NCI-H2227 (cell line): ENCODE data around the gene THADA.

Experiments
- DNase-seq: peaks from one replicate; lab custom pipeline; 2025; ENCODE audit not compliant: unreplicated experiment; lab: John Stamatoyannopoulos, UW

Gene THADA

DNA sequence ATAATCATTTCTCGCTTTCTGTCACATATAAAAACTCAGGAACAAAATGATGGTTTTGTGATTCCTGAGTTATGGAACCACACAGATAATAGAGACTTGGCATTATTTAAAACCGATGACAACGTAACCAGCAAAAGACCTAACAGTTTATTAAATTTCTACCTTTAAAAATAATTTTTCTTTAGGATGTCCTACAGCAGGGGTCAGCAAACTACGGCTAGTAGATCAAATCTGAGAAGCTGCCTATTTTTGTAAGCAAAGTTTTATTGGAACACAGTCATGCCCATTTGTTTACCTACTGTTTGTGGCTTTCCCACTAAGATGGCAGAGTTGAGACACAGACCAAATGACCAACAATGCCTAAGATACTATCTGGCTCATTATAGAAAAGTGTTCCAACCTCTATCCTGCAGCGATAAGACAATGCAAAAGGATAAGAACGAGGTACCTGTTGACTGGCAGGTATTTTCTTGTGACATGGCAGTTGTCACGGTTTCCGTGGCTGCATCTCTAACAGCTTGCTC is 316.5 kb downstream of the THADA start:
- no peak for DNase-seq

DNA sequence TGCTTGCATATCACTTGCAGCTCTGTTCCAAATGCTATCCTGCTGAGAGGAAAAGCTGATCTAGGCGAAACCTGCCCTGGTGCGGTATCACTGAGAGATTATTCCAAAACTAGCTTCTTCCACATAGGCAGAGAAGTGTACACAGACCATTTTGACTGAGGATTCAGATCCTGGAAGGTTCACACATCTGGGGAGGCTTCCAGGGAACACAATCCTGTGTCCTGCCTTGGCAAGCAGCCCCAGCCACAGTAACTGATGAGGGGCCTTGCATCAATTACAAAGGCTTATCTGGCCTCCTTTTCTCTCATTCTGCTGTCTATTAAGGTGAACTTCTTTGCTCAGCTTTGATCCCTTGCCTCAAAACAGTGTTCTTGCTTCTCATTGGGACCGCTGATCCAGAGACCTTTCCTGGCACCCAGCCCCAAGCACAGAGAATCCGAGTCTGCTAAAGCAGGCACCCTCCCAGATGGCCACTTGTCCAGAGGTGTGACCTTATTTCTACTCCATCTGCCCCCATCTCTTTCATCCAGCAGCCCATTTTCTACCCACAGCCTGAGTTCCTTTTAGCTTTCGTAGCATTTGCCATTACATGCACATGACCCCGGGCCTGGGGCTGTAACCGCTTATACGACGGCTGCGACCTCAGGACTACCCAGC is 317.1 kb downstream of the THADA start:
- no peak for DNase-seq

DNA sequence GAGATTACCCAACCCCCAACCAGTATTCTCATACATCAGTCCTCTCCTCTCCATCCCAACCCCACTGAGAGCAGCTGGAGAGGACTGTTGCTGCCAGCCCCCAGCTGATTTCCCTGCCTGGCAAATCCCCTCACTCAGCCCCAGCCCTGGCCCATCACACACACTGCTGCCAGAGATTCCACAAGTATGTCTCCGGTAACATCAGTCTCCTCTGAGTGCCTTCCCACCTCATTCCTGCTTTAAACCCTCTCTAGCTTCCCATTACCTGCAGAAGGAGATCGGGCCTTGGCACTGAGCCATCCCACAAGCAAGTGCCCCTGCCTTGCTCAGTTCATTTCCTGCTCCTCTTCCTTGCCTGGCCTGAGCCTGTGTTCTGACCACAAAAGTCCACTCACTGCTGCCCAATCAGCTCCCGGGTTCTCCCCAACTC is 318.9 kb downstream of the THADA start:
- DNase-seq = no peak

DNA sequence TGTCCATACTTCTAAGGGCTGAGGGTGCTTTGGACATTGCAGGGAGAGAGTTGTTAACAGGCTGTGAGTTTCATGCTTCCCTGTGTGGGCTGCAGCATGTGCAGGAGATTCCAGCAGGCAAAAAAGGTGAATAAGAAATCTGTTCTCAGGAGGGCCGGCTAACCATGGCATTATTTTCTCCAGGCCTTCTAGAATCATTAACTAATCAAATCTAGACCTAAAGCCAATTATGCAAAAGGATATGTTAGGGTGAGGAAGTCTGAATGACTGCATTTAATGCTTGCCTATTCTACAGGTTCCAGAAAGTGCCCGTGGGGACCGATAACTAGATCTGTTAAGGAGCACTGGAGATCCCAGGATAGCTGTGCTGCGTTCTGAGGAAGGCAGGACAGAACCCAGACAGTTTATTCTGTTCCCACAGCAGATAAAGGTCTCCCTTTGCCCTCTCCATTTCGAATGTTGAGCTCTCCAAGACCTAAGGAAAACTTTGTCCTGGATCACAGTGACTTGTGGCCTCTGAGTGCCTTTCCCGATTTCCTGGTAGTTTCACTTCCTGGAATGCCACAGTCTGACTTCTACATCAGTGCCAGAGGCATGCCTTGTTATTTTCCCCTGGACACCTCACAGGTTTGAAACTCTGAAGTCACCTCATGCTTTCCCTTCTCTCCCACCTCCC is 319.4 kb downstream of the THADA start:
- no peak for DNase-seq

DNA sequence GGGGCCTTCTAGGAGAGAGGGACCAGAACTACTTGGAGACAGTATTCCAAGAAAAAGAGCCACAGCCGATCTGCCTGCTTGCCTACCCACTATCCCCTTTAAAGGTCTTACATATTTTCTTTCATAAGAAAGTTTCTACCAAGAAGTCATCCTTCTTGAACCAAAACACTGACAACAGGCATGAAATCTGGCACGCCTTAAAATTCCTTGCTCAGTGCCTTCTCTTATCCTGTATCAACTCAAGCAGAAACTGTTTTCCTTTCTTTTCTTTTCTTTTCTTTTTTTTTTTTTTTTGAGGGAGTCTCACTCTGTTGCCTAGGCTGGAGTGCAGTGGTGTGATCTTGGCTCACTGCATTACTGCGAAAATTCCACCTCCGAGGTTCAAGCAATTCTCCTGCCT is 321.1 kb downstream of the THADA start:
- no peak for DNase-seq

DNA sequence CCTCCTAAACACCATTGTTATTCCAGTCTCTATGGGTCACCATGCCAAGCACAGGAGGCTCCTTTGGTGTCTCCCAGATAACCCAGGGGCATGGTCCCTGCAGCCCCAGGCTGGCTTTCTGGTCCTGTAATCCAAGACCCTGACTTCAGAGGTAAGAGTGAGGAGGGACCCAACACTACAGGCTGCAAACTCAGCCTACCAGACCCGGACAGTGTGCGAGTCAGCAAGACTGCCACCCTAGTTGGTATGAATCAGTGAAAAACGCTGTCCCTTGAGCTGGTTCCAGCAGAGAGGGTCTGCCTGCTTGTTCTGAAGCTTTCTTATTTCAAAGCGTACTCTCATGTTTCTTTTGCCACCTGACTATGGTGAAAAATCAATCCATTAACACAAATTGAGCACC is 321.8 kb downstream of the THADA start:
- DNase-seq = no peak

DNA sequence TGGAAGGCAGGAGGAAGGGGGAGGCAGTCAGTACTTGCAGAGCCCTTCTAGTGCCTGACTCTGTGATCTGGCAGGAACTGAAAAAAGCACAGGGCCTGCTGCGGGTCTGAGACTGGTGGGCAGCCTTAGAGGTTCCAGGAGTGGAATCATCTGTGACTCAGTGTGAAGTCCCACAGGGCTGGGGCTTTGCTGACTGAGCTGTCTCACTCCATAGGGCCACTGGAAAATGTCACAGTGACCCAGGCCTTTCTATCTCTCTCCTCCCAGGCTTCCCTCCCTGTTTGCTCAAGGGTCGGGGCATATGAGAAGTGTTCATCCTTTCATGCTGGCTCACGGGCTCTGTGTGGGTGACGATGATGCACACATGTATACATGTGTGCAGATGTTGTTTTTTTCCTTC is 322.3 kb downstream of the THADA start:
- DNase-seq = no peak

DNA sequence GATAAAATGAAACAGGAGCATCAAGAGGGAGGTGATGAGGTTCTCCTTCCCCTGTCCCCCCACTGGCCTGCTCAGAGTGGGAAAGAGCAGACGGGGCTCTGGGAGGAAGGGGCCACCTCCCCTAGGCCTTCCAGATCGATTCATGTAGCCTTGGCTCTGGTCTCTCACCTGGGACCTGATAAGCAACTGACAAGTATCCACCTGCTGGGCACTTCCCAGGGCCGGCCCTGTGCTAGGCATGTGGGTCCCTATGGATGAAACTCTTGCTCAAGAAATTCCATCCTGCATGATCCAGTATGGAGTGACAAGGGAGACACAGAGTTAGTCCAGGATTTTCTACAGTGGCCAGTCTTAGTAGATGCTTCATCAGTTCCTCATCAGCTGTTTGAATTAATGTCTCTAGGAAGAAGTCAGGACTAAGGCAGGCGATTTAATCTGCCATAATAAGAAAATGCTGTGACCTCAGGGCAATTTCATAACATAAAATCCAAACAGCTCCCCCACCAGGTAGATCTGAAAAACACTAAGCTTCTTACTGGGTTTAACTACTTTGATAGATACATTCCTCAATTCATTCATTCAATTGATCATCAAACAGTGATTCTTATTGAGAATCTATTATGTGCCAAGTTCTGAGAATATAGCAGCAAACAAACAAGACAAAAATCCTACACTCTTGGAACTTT is 324.8 kb downstream of the THADA start:
- no peak for DNase-seq

DNA sequence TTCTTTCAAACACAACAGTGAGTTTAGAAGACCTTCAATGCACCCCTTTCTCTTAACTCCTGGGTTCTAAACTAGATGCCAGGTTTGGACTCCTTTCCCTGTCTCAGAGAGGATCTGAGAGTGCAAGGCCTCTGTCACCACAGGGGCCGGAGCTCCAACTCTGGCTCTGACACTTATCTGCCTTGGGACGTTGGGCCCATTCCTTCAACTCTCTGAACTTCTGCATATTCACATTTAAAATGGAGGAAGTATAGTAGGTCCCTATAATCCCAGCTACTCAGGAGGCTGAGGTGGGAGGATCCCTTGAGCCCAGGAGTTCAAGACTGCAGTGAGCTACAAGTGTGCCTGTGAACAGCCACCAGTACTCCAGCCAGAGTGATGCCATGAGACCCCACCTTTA is 325.4 kb downstream of the THADA start:
- DNase-seq = no peak

DNA sequence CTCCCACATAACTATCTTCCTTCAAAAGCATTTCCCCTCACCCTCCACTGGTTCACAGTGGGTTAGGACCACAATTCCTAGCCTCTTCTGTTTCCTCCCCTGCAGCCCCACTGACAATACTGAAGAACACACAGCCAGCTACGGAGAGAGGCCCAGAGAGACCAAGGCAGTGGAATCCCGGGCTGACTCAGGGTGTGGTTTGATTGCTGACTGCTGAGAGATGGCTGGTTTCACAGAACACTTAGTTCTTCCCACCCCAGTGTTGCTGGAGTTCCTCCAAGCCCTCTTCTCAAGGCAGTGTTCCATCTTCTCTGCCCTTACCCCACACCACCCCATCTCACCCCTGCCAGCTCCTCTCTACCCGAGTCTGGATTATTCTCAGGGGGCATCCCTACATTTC is 326.1 kb downstream of the THADA start:
- DNase-seq = no peak

DNA sequence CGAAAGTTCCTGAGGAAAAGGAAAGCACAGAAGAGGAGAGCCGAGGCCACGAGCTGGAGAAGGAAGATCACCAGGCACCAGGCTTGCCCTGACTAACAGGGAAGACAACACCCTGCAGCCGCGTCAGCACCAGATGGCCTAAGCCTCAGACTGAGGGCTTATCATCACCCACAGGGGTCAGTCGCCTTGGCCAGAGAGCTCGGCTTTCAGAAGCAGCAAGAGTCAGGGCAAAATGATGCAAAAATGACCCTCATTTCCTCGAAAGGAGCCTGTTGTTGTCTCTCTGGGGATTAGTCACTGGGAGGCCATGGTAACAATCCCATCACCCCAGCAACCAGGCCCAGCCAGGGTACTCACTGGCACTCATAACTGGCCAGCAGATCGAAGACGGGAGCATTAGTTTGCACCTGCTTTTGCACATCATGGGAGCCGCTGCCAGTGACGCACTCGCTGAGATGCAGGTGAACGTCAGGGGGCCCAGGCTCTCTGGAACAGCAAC is 326.7 kb downstream of the THADA start:
- peak; percentile 14 for DNase-seq

DNA sequence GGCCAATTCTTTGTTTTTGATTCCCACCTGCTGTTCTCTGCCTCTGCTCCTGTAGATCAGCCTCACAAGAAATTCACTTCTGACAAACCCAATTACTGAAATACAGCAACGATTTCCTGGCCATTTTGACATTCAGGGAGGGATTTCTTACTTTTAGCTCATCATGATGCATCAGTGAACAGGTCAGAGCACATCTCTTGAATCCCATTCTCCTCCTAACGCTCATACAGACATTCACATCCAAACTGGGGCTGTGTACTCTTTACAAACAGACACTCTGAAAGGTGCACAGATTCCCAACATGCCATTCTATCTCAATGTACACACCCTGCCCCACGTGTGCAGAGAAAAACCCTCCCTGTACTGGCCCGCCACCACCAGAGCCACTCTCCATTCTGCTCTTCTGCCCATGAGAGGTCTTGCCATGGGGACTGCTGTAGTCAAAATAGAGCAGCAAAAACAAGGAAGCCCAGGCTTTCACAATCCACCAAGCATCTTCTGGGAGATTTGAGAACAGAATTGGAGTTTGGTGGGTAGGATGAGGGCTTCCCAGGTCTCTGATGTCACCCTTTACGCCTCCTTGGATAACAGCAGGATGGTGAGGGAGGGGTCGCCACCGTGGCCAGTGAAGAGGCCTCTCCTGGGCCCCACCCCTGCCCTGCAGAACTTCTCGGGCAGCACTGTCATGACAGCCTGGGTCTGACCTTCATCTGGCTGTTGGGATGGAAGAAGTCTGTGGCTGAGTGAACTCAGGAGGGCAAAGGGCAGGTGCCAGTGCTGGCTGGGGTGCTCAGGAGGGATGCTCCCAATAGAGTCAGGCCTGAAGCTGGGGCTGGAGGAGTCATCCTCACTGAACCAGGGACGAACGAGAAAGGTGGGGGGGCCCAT is 327.5 kb downstream of the THADA start:
- no peak for DNase-seq

DNA sequence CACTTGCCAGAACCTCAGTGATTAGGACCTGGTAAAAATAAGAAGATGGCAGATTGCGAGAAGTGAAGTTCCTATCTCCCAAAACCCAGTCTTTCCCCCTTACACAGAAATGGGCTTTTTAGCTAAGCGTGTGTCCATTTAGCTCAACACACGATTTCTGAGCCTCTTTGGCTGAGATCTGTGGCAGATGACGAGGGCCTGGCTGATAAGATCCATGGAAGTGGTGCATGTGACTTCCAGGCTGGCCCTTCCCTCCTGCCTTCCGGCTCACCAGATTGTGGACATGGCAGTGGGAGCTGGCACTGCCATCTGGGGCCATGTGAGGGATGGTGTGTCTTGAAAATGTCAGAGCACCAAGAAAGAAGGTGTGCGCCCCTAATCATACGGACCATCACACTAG is 328.5 kb downstream of the THADA start:
- no peak for DNase-seq

DNA sequence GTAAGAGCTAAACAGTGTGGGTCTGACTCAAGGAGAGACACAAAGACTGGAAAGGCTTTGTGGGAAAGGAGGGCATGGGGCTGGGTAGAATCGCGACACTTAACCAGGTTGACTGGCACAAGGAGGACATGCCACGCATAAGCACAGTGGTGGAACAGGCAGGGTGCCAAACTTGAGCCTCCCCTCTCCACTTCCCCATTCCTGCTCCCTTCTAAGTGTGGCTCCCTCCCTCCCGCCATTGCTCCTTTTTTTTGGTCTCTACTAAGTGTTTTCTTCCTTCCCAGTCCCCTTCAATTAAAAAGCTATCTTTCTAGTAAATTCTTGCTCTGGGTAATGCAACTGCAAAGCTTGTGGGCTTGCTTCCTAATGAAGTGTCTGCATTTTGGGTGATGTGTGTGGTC is 329.1 kb downstream of the THADA start:
- no peak for DNase-seq

DNA sequence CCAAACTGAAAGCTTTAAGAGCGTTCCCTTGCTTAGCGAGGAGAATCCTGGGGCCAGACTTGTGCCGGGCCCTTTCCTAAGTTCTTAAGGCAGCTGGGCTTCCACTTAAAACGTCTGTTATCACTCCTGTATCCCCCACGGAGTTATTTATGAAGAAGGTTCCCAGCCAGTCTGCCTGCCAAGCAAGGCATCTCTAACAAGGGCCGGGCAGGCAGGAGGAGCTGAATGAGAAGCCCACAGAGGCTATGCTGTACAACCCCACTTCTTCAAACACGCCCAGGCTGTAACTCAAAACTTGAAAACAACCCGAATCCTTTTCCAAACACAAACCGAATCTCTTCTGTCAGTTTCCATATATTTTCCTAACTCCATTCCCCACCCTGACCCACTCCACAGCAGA is 330.4 kb downstream of the THADA start:
- DNase-seq = no peak

DNA sequence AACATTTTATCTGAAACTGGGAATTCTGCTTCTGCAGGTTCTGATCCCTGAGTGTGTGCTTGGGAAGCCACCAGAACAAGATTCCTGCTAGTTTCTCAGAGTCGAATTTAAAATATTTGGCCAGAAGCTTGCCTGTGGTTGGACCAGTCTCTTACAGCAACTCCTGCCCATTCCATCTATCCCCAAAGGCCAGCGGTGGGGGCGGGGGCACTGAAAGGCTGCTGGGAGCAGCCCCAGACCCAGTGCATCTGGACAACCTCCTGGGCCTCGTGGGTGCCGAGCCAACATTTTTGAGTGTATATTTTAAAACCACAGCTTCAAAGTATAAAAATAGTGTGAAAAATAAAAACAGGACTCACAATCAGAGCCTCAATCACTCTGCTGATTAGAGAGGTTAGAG is 330.8 kb downstream of the THADA start:
- DNase-seq = no peak

DNA sequence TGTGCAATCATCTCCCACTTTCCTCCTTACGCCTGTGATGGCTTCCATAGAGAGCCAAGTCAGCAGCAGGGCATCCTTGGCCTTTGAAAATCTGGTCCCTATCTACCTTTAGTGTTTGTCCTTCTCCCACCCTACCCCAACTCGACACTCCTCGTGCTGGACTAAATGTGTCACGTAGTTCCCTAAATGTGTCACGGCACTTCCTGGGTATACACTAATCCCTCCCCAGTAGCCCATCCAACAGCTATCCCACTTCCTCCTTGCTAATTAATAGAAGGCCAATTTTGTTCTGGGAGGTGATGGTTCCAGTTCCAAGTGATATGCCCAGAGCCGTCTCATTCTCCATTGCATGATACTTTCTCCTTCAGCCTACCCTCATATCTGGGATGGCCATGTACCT is 332.9 kb downstream of the THADA start:
- DNase-seq = no peak

DNA sequence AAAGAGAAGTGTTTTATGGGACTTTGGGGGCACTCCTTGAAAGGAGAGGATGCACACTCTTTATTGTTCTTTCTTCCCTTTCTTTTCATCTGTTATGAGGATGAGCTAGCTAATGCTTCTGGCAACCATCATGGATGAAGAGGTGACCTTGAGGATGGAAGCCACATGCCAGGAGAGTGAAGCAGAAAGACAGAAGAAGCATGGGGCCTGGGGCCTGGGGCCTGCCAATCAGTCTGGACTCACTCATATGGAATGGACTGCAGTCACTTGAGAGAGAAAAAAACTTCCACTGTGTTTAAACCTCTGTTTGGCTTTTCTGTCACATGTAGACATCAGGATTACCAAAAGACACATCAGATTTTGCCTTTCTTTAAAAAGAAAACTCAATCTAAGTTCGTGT is 333.6 kb downstream of the THADA start:
- DNase-seq = no peak

DNA sequence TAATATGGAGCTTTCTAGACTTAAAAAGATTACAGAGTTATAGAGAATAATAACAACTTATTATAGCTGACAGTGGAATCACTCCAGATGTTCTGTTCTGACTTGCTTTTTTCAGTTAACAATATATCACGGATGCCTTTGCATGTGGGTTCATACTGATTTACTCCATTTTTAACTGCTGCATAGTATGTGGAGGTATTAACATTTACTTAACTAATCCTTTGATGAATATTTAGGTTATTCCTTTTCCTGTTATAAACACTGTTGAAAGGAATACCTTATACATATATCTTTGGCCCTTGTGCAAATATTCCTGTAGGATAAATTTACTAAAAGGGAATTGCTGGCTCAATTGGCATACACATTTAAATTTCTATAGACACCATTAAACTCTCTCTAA is 336.3 kb downstream of the THADA start:
- no peak for DNase-seq

DNA sequence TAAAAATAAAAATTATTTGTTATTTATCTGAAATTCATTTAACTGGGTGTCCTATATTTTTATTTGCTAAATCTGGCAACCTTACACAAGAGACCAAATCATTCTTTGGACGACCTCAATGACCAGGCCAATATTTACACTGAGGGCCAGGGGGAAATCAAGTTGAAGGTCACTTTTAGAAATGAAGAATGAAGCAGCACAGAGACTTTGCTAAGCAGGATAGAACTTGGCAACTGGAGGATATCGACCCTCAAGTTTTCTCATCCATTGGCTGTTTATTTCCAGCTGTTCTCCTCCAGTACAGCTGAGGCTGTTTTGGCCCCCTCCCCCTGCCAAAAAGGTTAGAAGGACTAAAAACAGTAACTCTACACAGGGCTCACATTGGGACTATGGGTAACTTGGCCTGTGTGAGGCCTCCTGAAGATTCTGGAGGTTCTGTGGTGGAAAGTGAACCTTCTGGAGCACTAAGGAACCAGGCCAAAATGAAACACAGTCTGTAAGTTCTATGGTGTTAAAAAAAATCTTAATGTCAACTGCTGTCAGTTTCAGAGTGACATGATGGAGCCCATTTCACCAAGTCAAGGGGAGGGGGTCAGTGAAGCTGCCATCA is 337.2 kb downstream of the THADA start:
- no peak for DNase-seq
